Keratinocyte (primary cell): ENCODE data around the gene CECR2. TPM values are rescaled to one million over a fixed set of nuclear protein-coding genes. Genes with fewer than 3 reads are reported as not detected.
A peak's percentile ranks its signal among the peaks of the same experiment; 100 is the strongest.

Experiments used
- DNase-seq: peaks from one replicate; pipeline ENCODE4 v3.0.0-alpha.2; 2011; ENCODE audit warnings: low read depth, missing footprints, low spot score
- FAIRE-seq: peaks from 2 replicates; lab custom pipeline; 2011; peaks lifted over from hg19 to GRCh38; lab: Jason Lieb, UNC
- H2AFZ ChIP-seq: 2 replicates; pipeline ENCODE4 v1.6.0; 2012; ENCODE audit warnings: low read length, control low read depth, inconsistent platforms; ENCODE audit not compliant: control insufficient read depth
- H3K27ac ChIP-seq: 2 replicates; pipeline ENCODE4 v1.5.1; 2011; ENCODE audit warnings: low read length; ENCODE audit not compliant: control insufficient read depth, insufficient read depth
- H3K27me3 ChIP-seq: 3 replicates; pipeline ENCODE4 v1.6.0; 2011; ENCODE audit warnings: low read length; ENCODE audit not compliant: control insufficient read depth, insufficient read depth; ENCODE audit errors: extremely low read depth
- H3K36me3 ChIP-seq, 2 experiments: 2 replicates in 1 of 2; 3 replicates in 1 of 2; pipeline ENCODE4 v1.5.1; 2011; ENCODE audit warnings: low read length in 2 of 2, mild to moderate bottlenecking in 1 of 2; ENCODE audit not compliant: control insufficient read depth in 2 of 2, insufficient read depth in 2 of 2; ENCODE audit errors: extremely low read depth in 1 of 2
- H3K4me1 ChIP-seq: 3 replicates; pipeline ENCODE4 v1.5.1; 2011; ENCODE audit warnings: low read length; ENCODE audit not compliant: control insufficient read depth, insufficient read depth; ENCODE audit errors: extremely low read depth
- H3K4me2 ChIP-seq: 3 replicates; pipeline ENCODE4 v1.6.0; 2011; ENCODE audit warnings: low read depth, low read length; ENCODE audit not compliant: control insufficient read depth, insufficient read depth; ENCODE audit errors: extremely low read depth
- H3K4me3 ChIP-seq, 3 experiments: fragments of 200-600 bp in 1 of 3; sonication (generic) in 1 of 3; 2 replicates in 2 of 3; 3 replicates in 1 of 3; pipeline ENCODE4 v1.5.1; 2011 to 2016; ENCODE audit warnings: low read length in 3 of 3, mild to moderate bottlenecking in 3 of 3, control low read depth in 2 of 3, inconsistent platforms in 1 of 3, low read depth in 1 of 3, mixed read lengths in 1 of 3, mixed run types in 1 of 3, moderate library complexity in 1 of 3; ENCODE audit not compliant: control insufficient read depth in 2 of 3, insufficient read depth in 2 of 3; ENCODE audit errors: extremely low read depth in 1 of 3
- H3K79me2 ChIP-seq: 2 replicates; pipeline ENCODE4 v1.6.0; 2012; ENCODE audit warnings: low read length; ENCODE audit not compliant: control insufficient read depth, insufficient read depth
- H3K9ac ChIP-seq: 3 replicates; pipeline ENCODE4 v1.6.0; 2011; ENCODE audit warnings: low read length; ENCODE audit not compliant: control insufficient read depth, insufficient read depth; ENCODE audit errors: extremely low read depth
- H3K9me1 ChIP-seq: 3 replicates; pipeline ENCODE4 v1.6.0; 2011; ENCODE audit warnings: low read length; ENCODE audit not compliant: control insufficient read depth, insufficient read depth; ENCODE audit errors: extremely low read depth
- H3K9me3 ChIP-seq: 2 replicates; pipeline ENCODE4 v1.5.1; 2012; ENCODE audit warnings: low read depth, low read length; ENCODE audit not compliant: control insufficient read depth
- H4K20me1 ChIP-seq: 3 replicates; pipeline ENCODE4 v1.6.0; 2011; ENCODE audit warnings: low read length; ENCODE audit not compliant: control insufficient read depth, insufficient read depth; ENCODE audit errors: extremely low read depth
- EZH2 ChIP-seq: IDR thresholded peaks from one replicate; pipeline ENCODE4 v1.6.1; 2012; ENCODE audit warnings: inconsistent platforms, mild to moderate bottlenecking, low read length, moderate library complexity
- dilution Hi-C: fragments of 300-500 bp; cut with MboI; formaldehyde crosslinking; loops from one replicate; pipeline ENCODE4 v1.7.0; 2020; ENCODE audit warnings: low sequenced_read_pairs; ENCODE audit not compliant: extremely low pct_ligation_motif_present
- polyA plus RNA-seq, 5 experiments: library from polyadenylated mRNA; depleted of rRNA in 3 of 5; stranded (reverse) in 3 of 5; stranded (forward) in 1 of 5; unstranded in 1 of 5; fragments of >200 nt; gene quantifications; 1 replicate in 1 of 5; 2 replicates in 3 of 5; 3 replicates in 1 of 5; pipeline versions ENCODE4 v1.2.1 to v1.2.3, GENCODE V29; 2011 to 2012; ENCODE audit warnings: missing spikeins in 2 of 5, low read depth in 1 of 5, low replicate concordance in 1 of 5
- TF ChIP-seq, protein P1 (sequence below), 3 experiments: IDR thresholded peaks in 1 of 3; conservative IDR thresholded peaks in 1 of 3; optimal IDR thresholded peaks in 1 of 3; 2 replicates in 2 of 3; 3 replicates in 1 of 3; pipeline versions ENCODE3 to v1.5.1; 2011; ENCODE audit warnings: low read length in 3 of 3, mild to moderate bottlenecking in 3 of 3, moderate library complexity in 2 of 3, control low read depth in 1 of 3, inconsistent platforms in 1 of 3; ENCODE audit not compliant: insufficient read depth in 2 of 3; ENCODE audit errors: extremely low read depth in 1 of 3

Gene CECR2
- polyA plus RNA-seq, 1 donor (not counting 4 experiments of a cell fraction or from before 2014, with no cell fraction given), result not detected

- dilution Hi-C loops, result no loop called here
- H4K20me1 ChIP-seq, result no peaks in the 10 kb centered on the region
- TF ChIP-seq EZH2, result no peak
- TF ChIP-seq, protein P1, sequence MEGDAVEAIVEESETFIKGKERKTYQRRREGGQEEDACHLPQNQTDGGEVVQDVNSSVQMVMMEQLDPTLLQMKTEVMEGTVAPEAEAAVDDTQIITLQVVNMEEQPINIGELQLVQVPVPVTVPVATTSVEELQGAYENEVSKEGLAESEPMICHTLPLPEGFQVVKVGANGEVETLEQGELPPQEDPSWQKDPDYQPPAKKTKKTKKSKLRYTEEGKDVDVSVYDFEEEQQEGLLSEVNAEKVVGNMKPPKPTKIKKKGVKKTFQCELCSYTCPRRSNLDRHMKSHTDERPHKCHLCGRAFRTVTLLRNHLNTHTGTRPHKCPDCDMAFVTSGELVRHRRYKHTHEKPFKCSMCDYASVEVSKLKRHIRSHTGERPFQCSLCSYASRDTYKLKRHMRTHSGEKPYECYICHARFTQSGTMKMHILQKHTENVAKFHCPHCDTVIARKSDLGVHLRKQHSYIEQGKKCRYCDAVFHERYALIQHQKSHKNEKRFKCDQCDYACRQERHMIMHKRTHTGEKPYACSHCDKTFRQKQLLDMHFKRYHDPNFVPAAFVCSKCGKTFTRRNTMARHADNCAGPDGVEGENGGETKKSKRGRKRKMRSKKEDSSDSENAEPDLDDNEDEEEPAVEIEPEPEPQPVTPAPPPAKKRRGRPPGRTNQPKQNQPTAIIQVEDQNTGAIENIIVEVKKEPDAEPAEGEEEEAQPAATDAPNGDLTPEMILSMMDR (optimal IDR thresholded peaks at IDR 0.05 in 1 of 3, IDR thresholded peaks at IDR 0.05 in 1 of 3, conservative IDR thresholded peaks at IDR 0.05 in 1 of 3; ENCODE audit: extremely low read depth in 1 of 3, insufficient read depth in 2 of 3, low read length in 3 of 3), result no peak
- H3K9me1 ChIP-seq, result no peaks in the 10 kb centered on the region
- no peak for FAIRE-seq
- H3K27ac ChIP-seq, result no peak overlapping the region
- no peak overlapping the region for H3K4me3 ChIP-seq
- no peaks in the 10 kb centered on the region for H3K27me3 ChIP-seq
- no peak overlapping the region for H2AFZ ChIP-seq
- DNase-seq, result no peak
- H3K4me2 ChIP-seq, result no peak overlapping the region
- no peaks in the 10 kb centered on the region for H3K4me1 ChIP-seq
- H3K9ac ChIP-seq, result no peak overlapping the region
- no peaks in the 10 kb centered on the region for H3K79me2 ChIP-seq
- no peaks in the 10 kb centered on the region for H3K9me3 ChIP-seq
- no peaks in the 10 kb centered on the region for H3K36me3 ChIP-seq
Observed at GRCh38 chr22:17430412-17430811, 61.2 kb downstream of the CECR2 start.

GRCh38 chr22:17431179-17431578 is 61.9 kb downstream of the CECR2 start:
- FAIRE-seq (peak; percentile 64), DNase-seq (no peak)
- no peaks in the 10 kb centered on the region for H3K9me3 ChIP-seq
- H3K4me1 ChIP-seq, result no peaks in the 10 kb centered on the region
- H3K4me2 ChIP-seq, result no peak overlapping the region
- TF ChIP-seq, protein P1 (optimal IDR thresholded peaks at IDR 0.05 in 1 of 3, IDR thresholded peaks at IDR 0.05 in 1 of 3, conservative IDR thresholded peaks at IDR 0.05 in 1 of 3; ENCODE audit: extremely low read depth in 1 of 3, insufficient read depth in 2 of 3, low read length in 3 of 3), result no peak
- TF ChIP-seq EZH2, result no peak
- no peaks in the 10 kb centered on the region for H3K36me3 ChIP-seq
- H3K27me3 ChIP-seq, result no peaks in the 10 kb centered on the region
- no peaks in the 10 kb centered on the region for H3K79me2 ChIP-seq
- dilution Hi-C loops, result no loop called here
- no peaks in the 10 kb centered on the region for H3K9me1 ChIP-seq
- no peak overlapping the region for H3K4me3 ChIP-seq
- H3K27ac ChIP-seq, result no peak overlapping the region
- H4K20me1 ChIP-seq, result no peaks in the 10 kb centered on the region
- no peak overlapping the region for H2AFZ ChIP-seq
- H3K9ac ChIP-seq, result no peak overlapping the region
